HG03520 (cell line): Measurements from ENCODE around the gene TARM1.

Experiments used
- ATAC-seq: cut with Tn5 transposase; IDR thresholded peaks from one replicate; pipeline ENCODE4 v1.9.1; 2021; ENCODE audit warnings: mild to moderate bottlenecking, moderate library complexity; ENCODE audit not compliant: unreplicated experiment

The TARM1 gene

GRCh38 chr19:54081032-54081431 lies at the start of gene TARM1:
TSS of gene TARM1 (minus strand) at chr19:54081365. CDS start at chr19:54081340, 25 bp downstream.
- ATAC-seq, result no peak

GRCh38 chr19:54129617-54129996 lies 48.4 kb upstream of the TARM1 start:
- no peak for ATAC-seq

- no peak for ATAC-seq
Measured at GRCh38 chr19:54128796-54129616, 47.8 kb upstream of the TARM1 start.

GRCh38 chr19:54128441-54128725 lies 47.2 kb upstream of the TARM1 start:
- ATAC-seq, result no peak

GRCh38 chr19:54127688-54128440 lies 46.7 kb upstream of the TARM1 start:
- ATAC-seq, result no peak

- ATAC-seq, result no peak
Measured at GRCh38 chr19:54125713-54126112, 44.5 kb upstream of the TARM1 start.

- no peak for ATAC-seq
Measured at GRCh38 chr19:54124393-54124792, 43.2 kb upstream of the TARM1 start.

GRCh38 chr19:54123682-54124081 lies 42.5 kb upstream of the TARM1 start:
- ATAC-seq, result no peak

GRCh38 chr19:54121259-54121658 lies 40.1 kb upstream of the TARM1 start:
- no peak for ATAC-seq

GRCh38 chr19:54115109-54116063 lies 34.2 kb upstream of the TARM1 start, which contains the start of the genes PRPF31 and TFPT:
TSS of gene PRPF31 (plus strand) at chr19:54115754. CDS start at chr19:54118279, 2,525 bp downstream.
TSS of gene TFPT (minus strand) at chr19:54115657. CDS start at chr19:54115269, 388 bp downstream.
- ATAC-seq, result peak; percentile 72

- no peak for ATAC-seq
Measured at GRCh38 chr19:54114340-54115108, 33.4 kb upstream of the TARM1 start.

GRCh38 chr19:54109651-54110050 lies 28.5 kb upstream of the TARM1 start:
- ATAC-seq, result no peak

GRCh38 chr19:54108496-54108895 lies 27.3 kb upstream of the TARM1 start:
- no peak for ATAC-seq

GRCh38 chr19:54107876-54108490 lies 26.8 kb upstream of the TARM1 start:
- ATAC-seq, result no peak

- ATAC-seq, result no peak
Measured at GRCh38 chr19:54106716-54107115, 25.6 kb upstream of the TARM1 start.

- ATAC-seq, result no peak
Measured at GRCh38 chr19:54105796-54106195, 24.6 kb upstream of the TARM1 start.

GRCh38 chr19:54104998-54105715 lies 24.0 kb upstream of the TARM1 start:
- ATAC-seq, result no peak

GRCh38 chr19:54102421-54103169 lies 21.4 kb upstream of the TARM1 start, which contains the start of gene NDUFA3:
TSS of gene NDUFA3 (plus strand) at chr19:54102855. CDS start at chr19:54102879, 24 bp downstream.
- ATAC-seq, result peak; percentile 92
